ENCODE measurements around the gene STYXL1. TPM values are rescaled to one million over a fixed set of nuclear protein-coding genes. Genes with fewer than 3 reads are reported as not detected.
A peak's percentile ranks its signal among the peaks of the same experiment; 100 is the strongest.
"Not testable (repeated sequence)": the region's sequence is repeated elsewhere in the genome, so short reads cannot be mapped to it uniquely, and the experiment has no call there.

STYXL1 gene
- total RNA-seq, 4 donors from 2014 or later: 10.0 to 31.5 (median 17.3) TPM

GRCh38 chr7:76016191-76016947 lies 31.4 kb downstream of the STYXL1 start:
- Histone ChIP-seq H3K27me3 (no peaks in the 10 kb centered on the region), H3K27ac (no peak overlapping the region), H3K9me3 (no peaks in the 10 kb centered on the region), H3K36me3 (peaks cover 0 to 6% of the 10 kb centered on the region in 2 donors), H3K4me3 (no peak overlapping the region), H3K4me1 (peaks cover 4 to 7% of the 10 kb centered on the region in 2 donors)
- intact Hi-C loops (cut with DNase I; ENCODE audit: low total_unique reads): no loop called here
- DNase-seq (no peak), ATAC-seq (no peak)
- TF ChIP-seq CTCF (IDR thresholded peaks at IDR 0.05 in 4 of 5, conservative IDR thresholded peaks at IDR 0.05 in 1 of 5): no peak
- TF ChIP-seq POLR2A (IDR thresholded peaks at IDR 0.05): no peak
- in situ Hi-C loops (cut with MboI; ENCODE audit: low sequenced_read_pairs in 4 of 4): loop anchor here in 1 of 4 donors (5.0 kb wide), 1 partner anchor 149 kb away; no protein-coding TSS in a partner anchor

- ATAC-seq: peak in 1 of 2 donors; percentile 44
- intact Hi-C loops (cut with DNase I; ENCODE audit: low total_unique reads): no loop called here
Measured at GRCh38 chr7:76011442-76011861, 36.3 kb downstream of the STYXL1 start.

GRCh38 chr7:76009672-76010600 lies 37.9 kb downstream of the STYXL1 start:
- intact Hi-C loops (cut with DNase I; ENCODE audit: low total_unique reads) (no loop called here), in situ Hi-C loops (cut with MboI; ENCODE audit: low sequenced_read_pairs in 4 of 4) (no loop called here)
- TF ChIP-seq CTCF (IDR thresholded peaks at IDR 0.05 in 4 of 5, conservative IDR thresholded peaks at IDR 0.05 in 1 of 5) (no peak), POLR2A (IDR thresholded peaks at IDR 0.05) (no peak)
- ATAC-seq: peak in 1 of 2 donors; percentile 50
- Histone ChIP-seq H3K36me3 (peaks cover 0 to 9% of the 10 kb centered on the region in 2 donors), H3K27me3 (no peaks in the 10 kb centered on the region), H3K27ac (no peak overlapping the region), H3K9me3 (no peaks in the 10 kb centered on the region), H3K4me1 (peaks cover 9 to 12% of the 10 kb centered on the region in 2 donors), H3K4me3 (no peak overlapping the region)
- DNase-seq: no peak

More at GRCh38 chr7:76011442-76011861, 36.3 kb downstream of the STYXL1 start:
- Histone ChIP-seq H3K4me3 (peak overlapping the region in 1 of 4 donors; percentile 13), H3K9me3 (no peaks in the 10 kb centered on the region), H3K27ac (peak overlapping the region; percentile 1 to 47 (median 32)), H3K27me3 (no peaks in the 10 kb centered on the region), H3K36me3 (peaks cover 0 to 5% of the 10 kb centered on the region in 2 donors), H3K4me1 (peaks cover 9 to 12% of the 10 kb centered on the region in 2 donors)
- TF ChIP-seq CTCF (IDR thresholded peaks at IDR 0.05 in 4 of 5, conservative IDR thresholded peaks at IDR 0.05 in 1 of 5): no peak
- TF ChIP-seq POLR2A (IDR thresholded peaks at IDR 0.05): no peak
- in situ Hi-C loops (cut with MboI; ENCODE audit: low sequenced_read_pairs in 4 of 4): no loop called here
- no peak for DNase-seq

- ATAC-seq: no peak
- Histone ChIP-seq H3K4me1 (peaks cover 9 to 12% of the 10 kb centered on the region in 2 donors), H3K36me3 (peaks cover 0 to 21% of the 10 kb centered on the region in 2 donors), H3K27ac (no peak overlapping the region), H3K4me3 (no peak overlapping the region), H3K9me3 (no peaks in the 10 kb centered on the region), H3K27me3 (no peaks in the 10 kb centered on the region)
- intact Hi-C loops (cut with DNase I; ENCODE audit: low total_unique reads) (no loop called here), in situ Hi-C loops (cut with MboI; ENCODE audit: low sequenced_read_pairs in 4 of 4) (no loop called here)
- DNase-seq: no peak
- TF ChIP-seq POLR2A (IDR thresholded peaks at IDR 0.05) (no peak), CTCF (IDR thresholded peaks at IDR 0.05 in 4 of 5, conservative IDR thresholded peaks at IDR 0.05 in 1 of 5) (no peak)
Measured at GRCh38 chr7:76008156-76008687, 39.6 kb downstream of the STYXL1 start.

- H3K27me3 ChIP-seq; H3K27ac ChIP-seq; H3K9me3 ChIP-seq; ATAC-seq; intact Hi-C loops (cut with DNase I; ENCODE audit: low total_unique reads); in situ Hi-C loops (cut with MboI; ENCODE audit: low sequenced_read_pairs in 4 of 4); DNase-seq; H3K4me3 ChIP-seq; H3K4me1 ChIP-seq: not testable (repeated sequence)
- H3K36me3 ChIP-seq: peaks cover 0 to 21% of the 10 kb centered on the region in 2 donors
Measured at GRCh38 chr7:76005004-76005403, 42.8 kb downstream of the STYXL1 start.

Measured in gastrocnemius medialis (tissue), 4 donors.